SU-DHL-6 (cell line): ENCODE measurements around the gene RITA1.

Experiments used
- CTCF ChIP-seq: fragments of 200-600 bp; sonication (generic); IDR thresholded peaks from one replicate; pipeline ENCODE4 v1.5.1; 2017; ENCODE audit warnings: antibody characterized with exemption, mild to moderate bottlenecking, low read length, moderate library complexity; ENCODE audit not compliant: insufficient read depth, poor library complexity, severe bottlenecking
- EZH2phosphoT487 ChIP-seq: fragments of 200-600 bp; sonication (generic), shearing (Covaris generic); conservative IDR thresholded peaks from 2 replicates; pipeline ENCODE4 v1.6.1; 2018; ENCODE audit warnings: mild to moderate bottlenecking, antibody characterized with exemption, low read length, moderate library complexity, mixed read lengths

GRCh38 chr12:113155646-113156045 is 29.9 kb upstream of the RITA1 start:
- TF ChIP-seq CTCF (no peak), EZH2phosphoT487 (no peak)
